ENCODE results near the gene BRSK2. TPM values are rescaled to one million over a fixed set of nuclear protein-coding genes. Genes with fewer than 3 reads are reported as not detected.

Gene BRSK2
- total RNA-seq, 1 donor from 2014 or later, result 0.40 TPM

- DNase-seq (ENCODE audit: low read depth in 2 of 2), result no peak
Measured at GRCh38 chr11:1451781-1452470, 62.2 kb downstream of the BRSK2 start.

- DNase-seq (ENCODE audit: low read depth in 2 of 2), result no peak
Measured at GRCh38 chr11:1452744-1453143, 63.0 kb downstream of the BRSK2 start.

- DNase-seq (ENCODE audit: low read depth in 2 of 2), result peak in 1 of 2 donors; percentile 54
Measured at GRCh38 chr11:1453611-1454034, 63.9 kb downstream of the BRSK2 start.

- no peak for DNase-seq (ENCODE audit: low read depth in 2 of 2)
Measured at GRCh38 chr11:1454576-1454975, 64.8 kb downstream of the BRSK2 start.

- DNase-seq (ENCODE audit: low read depth in 2 of 2), result no peak
Measured at GRCh38 chr11:1455032-1455762, 65.5 kb downstream of the BRSK2 start.

- DNase-seq (ENCODE audit: low read depth in 2 of 2), result no peak
Measured at GRCh38 chr11:1455763-1456060, 66.0 kb downstream of the BRSK2 start.

- DNase-seq (ENCODE audit: low read depth in 2 of 2), result no peak
Measured at GRCh38 chr11:1456176-1456575, 66.4 kb downstream of the BRSK2 start.

GRCh38 chr11:1456596-1457325, 67.0 kb downstream of the BRSK2 start:
- no peak for DNase-seq (ENCODE audit: low read depth in 2 of 2)

- no peak for DNase-seq (ENCODE audit: low read depth in 2 of 2)
Measured at GRCh38 chr11:1457326-1457680, 67.6 kb downstream of the BRSK2 start.

GRCh38 chr11:1457856-1458255, 68.1 kb downstream of the BRSK2 start:
- no peak for DNase-seq (ENCODE audit: low read depth in 2 of 2)

GRCh38 chr11:1458340-1459218, 68.8 kb downstream of the BRSK2 start:
- DNase-seq (ENCODE audit: low read depth in 2 of 2), result peak in 1 of 2 donors; percentile 22

- no peak for DNase-seq (ENCODE audit: low read depth in 2 of 2)
Measured at GRCh38 chr11:1459219-1459575, 69.5 kb downstream of the BRSK2 start.

- DNase-seq (ENCODE audit: low read depth in 2 of 2), result no peak
Measured at GRCh38 chr11:1459764-1460395, 70.1 kb downstream of the BRSK2 start.

GRCh38 chr11:1460396-1460985, 70.8 kb downstream of the BRSK2 start:
- DNase-seq (ENCODE audit: low read depth in 2 of 2), result no peak

- DNase-seq (ENCODE audit: low read depth in 2 of 2), result no peak
Measured at GRCh38 chr11:1460986-1461825, 71.5 kb downstream of the BRSK2 start.

- no peak for DNase-seq (ENCODE audit: low read depth in 2 of 2)
Measured at GRCh38 chr11:1461826-1462697, 72.3 kb downstream of the BRSK2 start.

- no peak for DNase-seq (ENCODE audit: low read depth in 2 of 2)
Measured at GRCh38 chr11:1462698-1462975, 72.9 kb downstream of the BRSK2 start.

GRCh38 chr11:1463056-1463455, 73.3 kb downstream of the BRSK2 start:
- no peak for DNase-seq (ENCODE audit: low read depth in 2 of 2)

- DNase-seq (ENCODE audit: low read depth in 2 of 2), result no peak
Measured at GRCh38 chr11:1466784-1467183, 77.0 kb downstream of the BRSK2 start.
